Keratinocyte (primary cell): Measurements from ENCODE around the gene EMP2. TPM values are rescaled to one million over a fixed set of nuclear protein-coding genes. Genes with fewer than 3 reads are reported as not detected.

ENCODE experiments used
- DNase-seq: peaks from one replicate; pipeline ENCODE4 v3.0.0-alpha.2; 2011; ENCODE audit warnings: low read depth, missing footprints, low spot score
- FAIRE-seq: peaks from 2 replicates; lab custom pipeline; 2011; peaks lifted over from hg19 to GRCh38; lab: Jason Lieb, UNC
- H2AFZ ChIP-seq: 2 replicates; pipeline ENCODE4 v1.6.0; 2012; ENCODE audit warnings: low read length, control low read depth, inconsistent platforms; ENCODE audit not compliant: control insufficient read depth
- H3K27ac ChIP-seq: 2 replicates; pipeline ENCODE4 v1.5.1; 2011; ENCODE audit warnings: low read length; ENCODE audit not compliant: control insufficient read depth, insufficient read depth
- H3K27me3 ChIP-seq: 3 replicates; pipeline ENCODE4 v1.6.0; 2011; ENCODE audit warnings: low read length; ENCODE audit not compliant: control insufficient read depth, insufficient read depth; ENCODE audit errors: extremely low read depth
- H3K36me3 ChIP-seq, 2 experiments: 2 replicates in 1 of 2; 3 replicates in 1 of 2; pipeline ENCODE4 v1.5.1; 2011; ENCODE audit warnings: low read length in 2 of 2, mild to moderate bottlenecking in 1 of 2; ENCODE audit not compliant: control insufficient read depth in 2 of 2, insufficient read depth in 2 of 2; ENCODE audit errors: extremely low read depth in 1 of 2
- H3K4me1 ChIP-seq: 3 replicates; pipeline ENCODE4 v1.5.1; 2011; ENCODE audit warnings: low read length; ENCODE audit not compliant: control insufficient read depth, insufficient read depth; ENCODE audit errors: extremely low read depth
- H3K4me2 ChIP-seq: 3 replicates; pipeline ENCODE4 v1.6.0; 2011; ENCODE audit warnings: low read depth, low read length; ENCODE audit not compliant: control insufficient read depth, insufficient read depth; ENCODE audit errors: extremely low read depth
- H3K4me3 ChIP-seq, 3 experiments: fragments of 200-600 bp in 1 of 3; sonication (generic) in 1 of 3; 2 replicates in 2 of 3; 3 replicates in 1 of 3; pipeline ENCODE4 v1.5.1; 2011 to 2016; ENCODE audit warnings: low read length in 3 of 3, mild to moderate bottlenecking in 3 of 3, control low read depth in 2 of 3, inconsistent platforms in 1 of 3, low read depth in 1 of 3, mixed read lengths in 1 of 3, mixed run types in 1 of 3, moderate library complexity in 1 of 3; ENCODE audit not compliant: control insufficient read depth in 2 of 3, insufficient read depth in 2 of 3; ENCODE audit errors: extremely low read depth in 1 of 3
- H3K79me2 ChIP-seq: 2 replicates; pipeline ENCODE4 v1.6.0; 2012; ENCODE audit warnings: low read length; ENCODE audit not compliant: control insufficient read depth, insufficient read depth
- H3K9ac ChIP-seq: 3 replicates; pipeline ENCODE4 v1.6.0; 2011; ENCODE audit warnings: low read length; ENCODE audit not compliant: control insufficient read depth, insufficient read depth; ENCODE audit errors: extremely low read depth
- H3K9me1 ChIP-seq: 3 replicates; pipeline ENCODE4 v1.6.0; 2011; ENCODE audit warnings: low read length; ENCODE audit not compliant: control insufficient read depth, insufficient read depth; ENCODE audit errors: extremely low read depth
- H3K9me3 ChIP-seq: 2 replicates; pipeline ENCODE4 v1.5.1; 2012; ENCODE audit warnings: low read depth, low read length; ENCODE audit not compliant: control insufficient read depth
- H4K20me1 ChIP-seq: 3 replicates; pipeline ENCODE4 v1.6.0; 2011; ENCODE audit warnings: low read length; ENCODE audit not compliant: control insufficient read depth, insufficient read depth; ENCODE audit errors: extremely low read depth
- CTCF ChIP-seq, 3 experiments: IDR thresholded peaks in 1 of 3; conservative IDR thresholded peaks in 1 of 3; optimal IDR thresholded peaks in 1 of 3; 2 replicates in 2 of 3; 3 replicates in 1 of 3; pipeline versions ENCODE3 to v1.5.1; 2011; ENCODE audit warnings: low read length in 3 of 3, mild to moderate bottlenecking in 3 of 3, moderate library complexity in 2 of 3, control low read depth in 1 of 3, inconsistent platforms in 1 of 3; ENCODE audit not compliant: insufficient read depth in 2 of 3; ENCODE audit errors: extremely low read depth in 1 of 3
- EZH2 ChIP-seq: IDR thresholded peaks from one replicate; pipeline ENCODE4 v1.6.1; 2012; ENCODE audit warnings: inconsistent platforms, mild to moderate bottlenecking, low read length, moderate library complexity
- dilution Hi-C: fragments of 300-500 bp; cut with MboI; formaldehyde crosslinking; loops from one replicate; pipeline ENCODE4 v1.7.0; 2020; ENCODE audit warnings: low sequenced_read_pairs; ENCODE audit not compliant: extremely low pct_ligation_motif_present
- polyA plus RNA-seq, 5 experiments: library from polyadenylated mRNA; depleted of rRNA in 3 of 5; stranded (reverse) in 3 of 5; stranded (forward) in 1 of 5; unstranded in 1 of 5; fragments of >200 nt; gene quantifications; 1 replicate in 1 of 5; 2 replicates in 3 of 5; 3 replicates in 1 of 5; pipeline versions ENCODE4 v1.2.1 to v1.2.3, GENCODE V29; 2011 to 2012; ENCODE audit warnings: missing spikeins in 2 of 5, low read depth in 1 of 5, low replicate concordance in 1 of 5
- small RNA-seq, 3 experiments: library from RNA; depleted of rRNA; stranded (forward); fragments of <200 nt; gene quantifications; one replicate each; pipeline ENCODE3, GENCODE V24; 2012; ENCODE audit warnings: low read depth in 3 of 3, low replicate concordance in 1 of 3; ENCODE audit not compliant: insufficient read length in 3 of 3

The EMP2 gene
- polyA plus RNA-seq, 1 donor (not counting 4 experiments of a cell fraction or from before 2014, with no cell fraction given), result 19.1 TPM

DNA sequence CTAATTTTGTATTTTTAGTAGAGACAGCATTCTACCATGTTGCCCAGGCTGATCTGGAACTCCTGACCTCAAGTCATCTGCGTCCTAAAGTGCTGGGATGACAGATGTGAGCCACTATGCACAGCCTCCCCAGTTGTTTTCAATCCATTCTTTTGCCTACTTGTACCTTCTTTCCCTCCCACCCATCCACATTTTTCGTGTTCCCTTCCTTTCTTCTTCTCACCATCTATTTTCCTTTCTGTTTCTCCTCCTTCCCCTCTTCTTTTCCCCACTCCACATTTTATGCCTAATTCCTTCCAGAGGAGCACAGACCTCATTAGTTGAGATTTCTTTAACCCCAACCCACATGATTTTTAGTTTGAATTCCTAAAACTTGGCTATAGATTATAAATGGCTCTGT is 100.2 kb downstream of the EMP2 start:
- Histone ChIP-seq H3K27ac (no peak overlapping the region), H3K27me3 (no peaks in the 10 kb centered on the region), H2AFZ (no peak overlapping the region), H3K9me1 (no peaks in the 10 kb centered on the region), H3K4me3 (no peak overlapping the region), H3K4me1 (no peaks in the 10 kb centered on the region), H3K79me2 (no peaks in the 10 kb centered on the region), H4K20me1 (no peaks in the 10 kb centered on the region), H3K36me3 (no peaks in the 10 kb centered on the region), H3K4me2 (no peak overlapping the region), H3K9ac (no peak overlapping the region), H3K9me3 (no peaks in the 10 kb centered on the region)
- TF ChIP-seq EZH2 (no peak), CTCF (optimal IDR thresholded peaks at IDR 0.05 in 1 of 3, IDR thresholded peaks at IDR 0.05 in 1 of 3, conservative IDR thresholded peaks at IDR 0.05 in 1 of 3; ENCODE audit: extremely low read depth in 1 of 3, insufficient read depth in 2 of 3, low read length in 3 of 3) (no peak)
- DNase-seq (no peak), FAIRE-seq (no peak)
- dilution Hi-C loops, result no loop called here

Small RNA genes within 50 kb of the gene (small RNA-seq; reads per million reads assigned to genes)
- 0 reads per million in 3 experiments for gene RNU6-633P

Other genes starting within 250 kb of the EMP2 start
- 3.7 to 9.8 TPM (median 5.9 TPM) in 3 replicates for gene ATF7IP2, start 194.5 kb downstream of the EMP2 start, polyA plus RNA-seq
- 0.08 to 0.23 TPM in 2 of 3 replicates, not detected in the other for gene TEKT5, start 114.3 kb upstream of the EMP2 start, polyA plus RNA-seq
- gene NUBP1, start 163.2 kb upstream of the EMP2 start, polyA plus RNA-seq, result 16.7 to 28.4 TPM (median 22.2 TPM) in 3 replicates
- not detected in 3 replicates for gene TVP23A, start 238.2 kb upstream of the EMP2 start, polyA plus RNA-seq